DND-41 (cell line): ENCODE data around the gene JMJD8.

Source experiments
- ATAC-seq: fragments of 200-7000 bp; cut with Tn5 transposase; 3 replicates; pipeline ENCODE4 v1.9.1; 2021; ENCODE audit warnings: low read depth; ENCODE audit not compliant: insufficient read depth
- DNase-seq: peaks from one replicate; pipeline ENCODE4 v3.0.0-alpha.2; 2020
- H2AFZ ChIP-seq: 2 replicates; pipeline ENCODE4 v1.6.0; 2012; ENCODE audit warnings: low read depth, low read length
- H3K27ac ChIP-seq: 2 replicates; pipeline ENCODE4 v1.5.1; 2012; ENCODE audit warnings: low read length, inconsistent platforms
- H3K27me3 ChIP-seq: fragments of 200-600 bp; sonication (generic); 2 replicates; pipeline ENCODE4 v1.6.0; 2012; ENCODE audit warnings: low read length, mild to moderate bottlenecking, inconsistent platforms; ENCODE audit not compliant: insufficient read depth, poor library complexity
- H3K36me3 ChIP-seq: 2 replicates; pipeline ENCODE4 v1.5.1; 2012; ENCODE audit warnings: low read length, inconsistent platforms; ENCODE audit not compliant: insufficient read depth
- H3K4me1 ChIP-seq: 2 replicates; pipeline ENCODE4 v1.5.1; 2012; ENCODE audit warnings: mild to moderate bottlenecking, low read length; ENCODE audit not compliant: insufficient read depth
- H3K4me2 ChIP-seq: 2 replicates; pipeline ENCODE4 v1.6.0; 2012; ENCODE audit warnings: mild to moderate bottlenecking, moderate library complexity, low read length, inconsistent platforms; ENCODE audit not compliant: insufficient read depth
- H3K4me3 ChIP-seq, 2 experiments: fragments of 200-600 bp in 1 of 2; shearing (Covaris generic) in 1 of 2; 2 replicates each; pipeline ENCODE4 v1.5.1; 2012 to 2016; ENCODE audit warnings: inconsistent platforms in 2 of 2, low read length in 2 of 2, mild to moderate bottlenecking in 2 of 2, low read depth in 1 of 2, moderate library complexity in 1 of 2
- H3K79me2 ChIP-seq: 2 replicates; pipeline ENCODE4 v1.6.0; 2012; ENCODE audit warnings: low read length, inconsistent platforms; ENCODE audit not compliant: insufficient read depth
- H3K9ac ChIP-seq: 2 replicates; pipeline ENCODE4 v1.6.0; 2012; ENCODE audit warnings: low read depth, mild to moderate bottlenecking, inconsistent platforms, low read length, moderate library complexity
- H3K9me3 ChIP-seq: 2 replicates; pipeline ENCODE4 v1.5.1; 2012; ENCODE audit warnings: low read length, moderate library complexity, mild to moderate bottlenecking, inconsistent platforms; ENCODE audit not compliant: insufficient read depth, severe bottlenecking
- H4K20me1 ChIP-seq: 2 replicates; pipeline ENCODE4 v1.6.0; 2012; ENCODE audit warnings: low read length; ENCODE audit not compliant: insufficient read depth
- EZH2 ChIP-seq: IDR thresholded peaks from 3 replicates; pipeline ENCODE4 v1.6.1; 2012; ENCODE audit warnings: borderline replicate concordance, low read depth, mild to moderate bottlenecking, moderate library complexity, low read length, inconsistent platforms; ENCODE audit not compliant: severe bottlenecking
- TF ChIP-seq, protein P1 (sequence below): IDR thresholded peaks from 2 replicates; pipeline ENCODE4 v1.5.1; 2012; ENCODE audit warnings: borderline replicate concordance, low read length, moderate library complexity, mild to moderate bottlenecking; ENCODE audit not compliant: poor library complexity, severe bottlenecking; ENCODE audit errors: extremely low read depth

Gene JMJD8

DNA sequence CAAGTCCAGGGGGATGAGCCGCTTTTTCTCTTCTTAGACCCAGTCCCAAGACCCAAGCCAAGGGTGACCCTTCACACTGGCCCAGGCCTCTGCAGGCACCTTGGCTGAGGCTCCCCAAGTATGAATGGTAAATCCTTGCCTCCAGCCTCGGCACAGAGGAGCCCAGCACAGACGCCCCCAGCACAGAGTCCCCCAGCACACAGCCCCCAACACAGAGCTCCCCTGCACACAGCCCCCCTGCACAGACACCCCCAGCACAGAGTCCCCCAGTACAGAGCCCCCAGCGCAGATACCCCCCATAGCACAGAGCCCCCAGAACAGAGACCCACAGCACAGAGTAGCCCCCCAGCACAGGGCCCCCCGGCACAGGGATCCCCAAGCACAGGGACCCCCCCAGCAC is 43.5 kb downstream of the JMJD8 start:
- Histone ChIP-seq H3K4me1 (peaks cover 30% of the 10 kb centered on the region), H3K79me2 (peaks cover 6% of the 10 kb centered on the region), H4K20me1 (no peaks in the 10 kb centered on the region), H3K9me3 (no peaks in the 10 kb centered on the region), H3K27ac (no peak overlapping the region), H3K4me2 (no peak overlapping the region; the same call in 1 of the 2 replicates), H3K9ac (no peak overlapping the region), H3K27me3 (no peaks in the 10 kb centered on the region), H3K36me3 (peaks cover 3% of the 10 kb centered on the region; the same call in 1 of the 2 replicates), H2AFZ (no peak overlapping the region), H3K4me3 (no peak overlapping the region)
- ATAC-seq (no peak), DNase-seq (no peak)
- TF ChIP-seq, protein P1, sequence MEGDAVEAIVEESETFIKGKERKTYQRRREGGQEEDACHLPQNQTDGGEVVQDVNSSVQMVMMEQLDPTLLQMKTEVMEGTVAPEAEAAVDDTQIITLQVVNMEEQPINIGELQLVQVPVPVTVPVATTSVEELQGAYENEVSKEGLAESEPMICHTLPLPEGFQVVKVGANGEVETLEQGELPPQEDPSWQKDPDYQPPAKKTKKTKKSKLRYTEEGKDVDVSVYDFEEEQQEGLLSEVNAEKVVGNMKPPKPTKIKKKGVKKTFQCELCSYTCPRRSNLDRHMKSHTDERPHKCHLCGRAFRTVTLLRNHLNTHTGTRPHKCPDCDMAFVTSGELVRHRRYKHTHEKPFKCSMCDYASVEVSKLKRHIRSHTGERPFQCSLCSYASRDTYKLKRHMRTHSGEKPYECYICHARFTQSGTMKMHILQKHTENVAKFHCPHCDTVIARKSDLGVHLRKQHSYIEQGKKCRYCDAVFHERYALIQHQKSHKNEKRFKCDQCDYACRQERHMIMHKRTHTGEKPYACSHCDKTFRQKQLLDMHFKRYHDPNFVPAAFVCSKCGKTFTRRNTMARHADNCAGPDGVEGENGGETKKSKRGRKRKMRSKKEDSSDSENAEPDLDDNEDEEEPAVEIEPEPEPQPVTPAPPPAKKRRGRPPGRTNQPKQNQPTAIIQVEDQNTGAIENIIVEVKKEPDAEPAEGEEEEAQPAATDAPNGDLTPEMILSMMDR: no peak
- TF ChIP-seq EZH2: no peak

DNA sequence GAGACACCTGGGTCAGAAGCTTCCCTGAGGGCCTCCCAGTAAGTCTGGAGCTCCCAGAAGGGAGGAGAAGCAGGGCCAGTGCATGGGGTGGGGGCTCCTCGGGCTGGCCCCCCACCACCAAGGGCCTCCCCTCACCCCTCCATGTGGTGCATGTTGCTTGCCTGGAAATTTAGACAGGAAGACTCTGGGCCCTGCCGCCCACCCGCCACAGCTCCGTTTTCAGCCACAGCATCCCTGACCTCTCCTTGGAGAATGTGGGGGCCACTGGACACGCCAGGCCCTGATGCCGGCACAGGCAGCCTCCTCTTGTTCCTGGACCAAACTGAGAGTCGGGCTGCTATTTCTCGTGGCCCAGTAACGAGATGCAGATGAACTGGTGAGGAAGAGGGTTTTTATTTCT is 45.3 kb downstream of the JMJD8 start:
- peaks cover 16% of the 10 kb centered on the region for H4K20me1 ChIP-seq
- H2AFZ ChIP-seq: no peak overlapping the region
- H3K79me2 ChIP-seq: peaks cover 23% of the 10 kb centered on the region
- H3K36me3 ChIP-seq: peaks cover 10% of the 10 kb centered on the region
- DNase-seq (no peak), ATAC-seq (no peak)
- TF ChIP-seq EZH2: no peak
- TF ChIP-seq, protein P1: no peak
- H3K9me3 ChIP-seq: no peaks in the 10 kb centered on the region
- H3K4me2 ChIP-seq: no peak overlapping the region
- H3K4me1 ChIP-seq: peaks cover 48% of the 10 kb centered on the region
- H3K9ac ChIP-seq: no peak overlapping the region
- H3K4me3 ChIP-seq: no peak overlapping the region
- H3K27ac ChIP-seq: no peak overlapping the region
- H3K27me3 ChIP-seq: no peaks in the 10 kb centered on the region

DNA sequence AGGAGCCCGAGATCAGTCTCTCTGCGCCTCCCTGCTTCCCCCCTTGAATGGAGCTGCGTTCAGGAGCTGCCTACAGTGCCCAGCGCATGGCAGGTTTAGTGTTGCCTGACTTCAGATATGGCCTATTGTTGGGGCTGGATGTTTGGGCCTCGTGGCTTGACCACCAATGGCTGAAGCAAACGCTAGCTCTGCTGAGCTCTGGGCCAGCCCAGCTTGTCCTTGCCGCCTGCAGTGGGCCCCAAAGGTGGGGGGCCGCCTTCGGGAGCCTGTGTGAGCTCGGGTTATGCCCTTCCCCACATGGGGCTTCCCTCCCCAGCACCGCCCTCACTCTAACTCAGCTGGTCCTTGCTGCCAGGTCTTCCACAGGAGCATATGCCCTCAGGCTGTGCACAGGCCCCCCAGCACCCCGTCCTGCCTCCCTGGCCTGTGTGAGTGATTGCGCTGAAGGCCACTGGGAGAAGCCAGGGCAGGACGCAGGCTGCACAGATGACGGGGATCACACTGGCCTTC is 46.0 kb downstream of the JMJD8 start:
- peaks cover 24% of the 10 kb centered on the region for H3K79me2 ChIP-seq
- H3K36me3 ChIP-seq: peaks cover 17% of the 10 kb centered on the region
- no peak overlapping the region for H2AFZ ChIP-seq
- H3K27ac ChIP-seq: no peak overlapping the region
- peaks cover 22% of the 10 kb centered on the region for H4K20me1 ChIP-seq
- H3K4me1 ChIP-seq: peaks cover 45% of the 10 kb centered on the region
- H3K4me2 ChIP-seq: peak overlapping the region; percentile 60; the same call in 1 of the 2 replicates
- H3K27me3 ChIP-seq: no peaks in the 10 kb centered on the region
- H3K4me3 ChIP-seq: no peak overlapping the region
- DNase-seq (no peak), ATAC-seq (no peak)
- H3K9me3 ChIP-seq: no peaks in the 10 kb centered on the region
- TF ChIP-seq EZH2: no peak
- TF ChIP-seq, protein P1: no peak
- H3K9ac ChIP-seq: no peak overlapping the region
